Measurements from ENCODE around the gene RAD51B. TPM values are rescaled to one million over a fixed set of nuclear protein-coding genes. Genes with fewer than 3 reads are reported as not detected.
A peak's percentile ranks its signal among the peaks of the same experiment; 100 is the strongest.
"Not testable (repeated sequence)": the region's sequence is repeated elsewhere in the genome, so short reads cannot be mapped to it uniquely, and the experiment has no call there.

Gene RAD51B
- total RNA-seq, 2 donors from 2014 or later, result 9.3 to 12.1 TPM

DNA sequence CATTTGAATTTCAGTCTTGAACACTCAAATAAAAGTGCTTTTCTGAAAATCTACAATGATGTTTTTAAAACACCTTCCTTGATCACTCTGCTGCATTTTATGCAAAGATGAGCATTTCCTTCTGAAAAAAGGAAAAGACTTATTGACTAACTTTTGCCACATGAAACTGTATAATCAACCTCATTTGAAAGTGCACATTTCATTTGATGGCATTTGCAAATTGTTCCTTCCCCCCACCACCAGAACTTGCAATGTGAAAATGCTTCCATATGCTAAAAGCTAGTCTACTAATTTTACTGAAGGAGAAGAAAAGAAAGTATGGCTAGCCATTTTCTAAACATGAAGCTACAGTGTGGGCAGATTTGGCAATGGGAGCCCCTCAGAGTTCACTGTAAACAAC, 159.2 kb downstream of the RAD51B start:
- Histone ChIP-seq H3K27ac (no peak overlapping the region), H3K4me3 (no peak overlapping the region), H3K36me3 (no peaks in the 10 kb centered on the region), H3K27me3 (replicated peaks; ENCODE audit: insufficient read depth) (no peaks in the 10 kb centered on the region), H3K9me3 (no peaks in the 10 kb centered on the region), H3K4me1 (ENCODE audit: control insufficient read depth in 1 of 2, low read depth in 2 of 2) (no peaks in the 10 kb centered on the region)
- TF ChIP-seq, protein P1, sequence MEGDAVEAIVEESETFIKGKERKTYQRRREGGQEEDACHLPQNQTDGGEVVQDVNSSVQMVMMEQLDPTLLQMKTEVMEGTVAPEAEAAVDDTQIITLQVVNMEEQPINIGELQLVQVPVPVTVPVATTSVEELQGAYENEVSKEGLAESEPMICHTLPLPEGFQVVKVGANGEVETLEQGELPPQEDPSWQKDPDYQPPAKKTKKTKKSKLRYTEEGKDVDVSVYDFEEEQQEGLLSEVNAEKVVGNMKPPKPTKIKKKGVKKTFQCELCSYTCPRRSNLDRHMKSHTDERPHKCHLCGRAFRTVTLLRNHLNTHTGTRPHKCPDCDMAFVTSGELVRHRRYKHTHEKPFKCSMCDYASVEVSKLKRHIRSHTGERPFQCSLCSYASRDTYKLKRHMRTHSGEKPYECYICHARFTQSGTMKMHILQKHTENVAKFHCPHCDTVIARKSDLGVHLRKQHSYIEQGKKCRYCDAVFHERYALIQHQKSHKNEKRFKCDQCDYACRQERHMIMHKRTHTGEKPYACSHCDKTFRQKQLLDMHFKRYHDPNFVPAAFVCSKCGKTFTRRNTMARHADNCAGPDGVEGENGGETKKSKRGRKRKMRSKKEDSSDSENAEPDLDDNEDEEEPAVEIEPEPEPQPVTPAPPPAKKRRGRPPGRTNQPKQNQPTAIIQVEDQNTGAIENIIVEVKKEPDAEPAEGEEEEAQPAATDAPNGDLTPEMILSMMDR (IDR thresholded peaks at IDR 0.05), result no peak
- DNase-seq (ENCODE audit: low spot score) (no peak), ATAC-seq (ENCODE audit: insufficient number of reproducible peaks, low FRiP score, low read depth) (no peak)

DNA sequence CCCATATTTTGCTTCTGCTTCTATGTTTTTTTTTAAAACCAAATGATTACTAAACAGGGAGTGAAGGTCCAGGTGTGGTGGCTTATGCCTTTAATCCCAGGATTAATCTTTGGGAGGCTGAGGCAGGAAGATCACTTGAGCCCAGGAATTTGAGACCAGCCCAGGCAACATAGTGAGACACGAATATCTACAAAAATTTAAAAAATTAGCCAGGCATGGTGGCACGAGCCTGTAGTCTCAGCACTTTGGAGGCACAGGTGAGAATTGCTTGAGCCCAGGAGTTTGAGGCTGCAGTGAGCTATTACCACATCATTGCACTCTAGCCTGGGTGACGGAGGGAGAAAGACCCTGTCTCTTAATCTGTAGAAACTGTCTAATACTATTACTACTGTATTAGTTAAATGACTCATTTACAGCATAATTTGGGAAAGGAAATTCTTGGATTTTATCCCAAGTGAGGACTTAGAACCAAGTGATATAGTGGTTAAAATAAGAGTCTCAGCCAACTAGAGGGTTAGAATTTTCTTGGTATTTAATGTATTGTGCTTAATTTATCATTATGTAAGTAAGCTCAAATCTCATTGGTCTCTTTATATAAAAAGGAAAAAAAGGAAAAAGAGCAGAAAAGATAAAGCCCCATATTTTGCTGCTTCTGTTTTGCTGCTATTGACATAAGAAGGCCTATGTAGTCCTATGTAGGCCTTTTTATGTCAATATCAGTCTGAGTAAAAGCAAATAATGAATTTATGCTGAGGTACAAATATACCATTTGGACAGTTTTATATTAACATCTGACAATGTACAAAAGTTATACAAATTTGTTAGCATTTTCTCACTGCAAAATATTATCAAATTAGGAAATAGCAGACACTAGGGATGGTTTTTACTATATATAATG, 163.4 kb downstream of the RAD51B start:
- H3K27ac ChIP-seq, result no peak overlapping the region
- ATAC-seq (ENCODE audit: insufficient number of reproducible peaks, low FRiP score, low read depth) (no peak), DNase-seq (ENCODE audit: low spot score) (no peak)
- H3K9me3 ChIP-seq, result no peaks in the 10 kb centered on the region
- TF ChIP-seq, protein P1 (IDR thresholded peaks at IDR 0.05), result no peak
- H3K36me3 ChIP-seq, result no peaks in the 10 kb centered on the region
- no peaks in the 10 kb centered on the region for H3K27me3 ChIP-seq (replicated peaks; ENCODE audit: insufficient read depth)
- no peak overlapping the region for H3K4me3 ChIP-seq
- H3K4me1 ChIP-seq (ENCODE audit: control insufficient read depth in 1 of 2, low read depth in 2 of 2), result peaks cover 0 to 3% of the 10 kb centered on the region in 2 donors

DNA sequence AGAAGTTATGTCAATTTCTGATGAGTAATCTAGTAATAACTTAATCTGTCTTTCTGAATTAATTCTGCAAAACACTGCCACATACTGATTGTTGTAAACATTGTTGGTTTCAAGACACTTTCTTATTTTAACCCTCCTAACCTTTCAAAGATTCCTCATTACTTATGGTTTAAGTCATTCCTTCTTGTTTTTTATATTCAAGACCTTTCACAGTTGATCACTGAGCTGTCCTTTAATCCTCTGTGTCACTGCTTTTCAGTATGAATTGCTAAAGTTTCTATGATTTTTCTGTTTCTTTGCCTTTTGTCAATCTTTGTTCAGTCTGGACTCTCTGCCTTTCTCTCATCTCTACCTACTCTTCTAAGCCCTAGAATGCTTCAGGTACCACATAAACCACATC, 164.7 kb downstream of the RAD51B start:
- TF ChIP-seq, protein P1 (IDR thresholded peaks at IDR 0.05), result no peak
- H3K27ac ChIP-seq, result no peak overlapping the region
- ATAC-seq (ENCODE audit: insufficient number of reproducible peaks, low FRiP score, low read depth), result no peak
- no peak for DNase-seq (ENCODE audit: low spot score)
- H3K9me3 ChIP-seq, result no peaks in the 10 kb centered on the region
- no peaks in the 10 kb centered on the region for H3K36me3 ChIP-seq
- no peak overlapping the region for H3K4me3 ChIP-seq
- H3K27me3 ChIP-seq (replicated peaks; ENCODE audit: insufficient read depth), result no peaks in the 10 kb centered on the region
- H3K4me1 ChIP-seq (ENCODE audit: control insufficient read depth in 1 of 2, low read depth in 2 of 2), result peaks cover 0 to 6% of the 10 kb centered on the region in 2 donors

DNA sequence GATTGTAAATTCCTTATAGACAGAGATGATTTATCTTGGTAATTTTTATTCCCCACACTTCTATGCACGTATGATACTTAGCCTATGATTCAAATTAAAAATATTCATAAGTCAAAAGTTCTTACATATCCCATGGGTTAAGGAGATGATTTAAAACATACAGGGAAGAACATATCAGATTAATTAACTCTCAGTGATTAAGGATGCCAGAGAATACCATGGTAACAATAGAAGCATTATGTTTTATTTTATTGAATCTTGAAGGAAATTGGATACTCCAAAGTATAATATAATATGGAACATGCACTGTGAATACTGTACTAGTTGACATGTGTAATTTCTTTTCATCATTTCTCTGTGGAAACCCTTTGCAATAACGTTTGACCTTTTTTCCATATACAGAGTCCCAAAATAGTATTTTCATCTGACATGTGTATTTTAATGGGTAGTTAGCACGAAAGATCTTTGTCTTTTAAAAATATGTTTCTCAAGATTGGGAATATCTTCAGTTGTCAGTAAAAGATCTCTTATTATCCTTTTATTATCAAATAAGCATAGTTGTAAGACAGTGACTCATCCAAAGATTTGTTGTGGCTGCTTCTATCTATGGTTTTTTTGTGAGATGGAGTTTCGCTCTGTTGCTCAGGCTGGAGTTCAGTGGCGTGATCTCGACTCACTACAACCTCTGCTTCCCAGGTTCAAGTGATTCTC, 166.7 kb downstream of the RAD51B start:
- Histone ChIP-seq H3K4me3 (no peak overlapping the region), H3K4me1 (ENCODE audit: control insufficient read depth in 1 of 2, low read depth in 2 of 2) (peaks cover 0 to 6% of the 10 kb centered on the region in 2 donors), H3K9me3 (no peaks in the 10 kb centered on the region), H3K27me3 (replicated peaks; ENCODE audit: insufficient read depth) (no peaks in the 10 kb centered on the region), H3K36me3 (no peaks in the 10 kb centered on the region), H3K27ac (no peak overlapping the region)
- no peak for ATAC-seq (ENCODE audit: insufficient number of reproducible peaks, low FRiP score, low read depth)
- no peak for DNase-seq (ENCODE audit: low spot score)
- TF ChIP-seq, protein P1 (IDR thresholded peaks at IDR 0.05), result no peak

DNA sequence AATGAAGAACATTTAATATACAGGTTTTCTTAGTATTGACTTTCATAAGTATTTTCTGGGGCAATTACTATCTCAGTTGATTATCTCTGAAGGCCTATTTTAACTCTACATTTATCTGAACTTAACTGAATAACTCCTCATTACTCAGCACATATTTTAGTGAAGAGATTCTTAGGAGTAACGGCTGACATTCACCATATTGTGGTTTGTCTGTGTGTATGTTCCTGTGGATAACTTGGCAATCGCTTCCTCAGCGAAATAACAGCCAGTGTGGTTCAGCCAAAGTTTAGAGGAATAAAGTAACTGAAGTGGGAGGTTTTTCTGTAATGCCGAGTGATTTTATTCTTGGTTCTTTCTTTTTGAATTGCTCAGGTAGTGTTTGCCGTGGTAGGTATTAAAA, 168.0 kb downstream of the RAD51B start:
- peaks cover 0 to 6% of the 10 kb centered on the region in 2 donors for H3K4me1 ChIP-seq (ENCODE audit: control insufficient read depth in 1 of 2, low read depth in 2 of 2)
- H3K9me3 ChIP-seq, result no peaks in the 10 kb centered on the region
- TF ChIP-seq, protein P1 (IDR thresholded peaks at IDR 0.05), result no peak
- no peaks in the 10 kb centered on the region for H3K36me3 ChIP-seq
- no peak for ATAC-seq (ENCODE audit: insufficient number of reproducible peaks, low FRiP score, low read depth)
- H3K4me3 ChIP-seq, result peak overlapping the region; percentile 11
- no peak for DNase-seq (ENCODE audit: low spot score)
- no peaks in the 10 kb centered on the region for H3K27me3 ChIP-seq (replicated peaks; ENCODE audit: insufficient read depth)
- H3K27ac ChIP-seq, result no peak overlapping the region

DNA sequence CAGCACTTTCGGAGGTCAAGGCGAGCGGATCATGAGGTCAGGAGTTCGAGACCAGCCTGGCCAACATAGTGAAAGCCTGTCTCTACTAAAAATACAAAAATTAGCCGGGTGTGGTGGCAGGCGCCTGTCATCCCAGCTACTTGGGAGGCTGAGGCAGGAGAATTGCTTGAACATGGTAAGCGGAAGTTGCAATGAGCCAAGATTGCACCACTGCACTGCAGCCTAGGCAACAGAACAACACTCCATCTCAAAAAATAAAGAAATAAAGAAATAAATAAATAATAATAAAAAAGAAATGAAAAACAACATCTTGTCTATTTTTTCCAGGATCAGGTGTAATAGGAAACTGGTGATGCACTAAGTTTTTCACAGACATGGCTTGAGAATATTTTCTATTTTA, 168.6 kb downstream of the RAD51B start:
- not testable (repeated sequence) for H3K27me3 ChIP-seq (replicated peaks; ENCODE audit: insufficient read depth); H3K9me3 ChIP-seq; H3K4me3 ChIP-seq; H3K36me3 ChIP-seq; DNase-seq (ENCODE audit: low spot score); ATAC-seq (ENCODE audit: insufficient number of reproducible peaks, low FRiP score, low read depth); H3K4me1 ChIP-seq (ENCODE audit: control insufficient read depth in 1 of 2, low read depth in 2 of 2); H3K27ac ChIP-seq

All from thoracic aorta (tissue), 2 donors.